GM21515 (cell line): Measurements from ENCODE around the gene NELFB.

Experiments
- ATAC-seq: cut with Tn5 transposase; IDR thresholded peaks from one replicate; pipeline ENCODE4 v1.9.1; 2021; ENCODE audit not compliant: unreplicated experiment

Gene NELFB

DNA sequence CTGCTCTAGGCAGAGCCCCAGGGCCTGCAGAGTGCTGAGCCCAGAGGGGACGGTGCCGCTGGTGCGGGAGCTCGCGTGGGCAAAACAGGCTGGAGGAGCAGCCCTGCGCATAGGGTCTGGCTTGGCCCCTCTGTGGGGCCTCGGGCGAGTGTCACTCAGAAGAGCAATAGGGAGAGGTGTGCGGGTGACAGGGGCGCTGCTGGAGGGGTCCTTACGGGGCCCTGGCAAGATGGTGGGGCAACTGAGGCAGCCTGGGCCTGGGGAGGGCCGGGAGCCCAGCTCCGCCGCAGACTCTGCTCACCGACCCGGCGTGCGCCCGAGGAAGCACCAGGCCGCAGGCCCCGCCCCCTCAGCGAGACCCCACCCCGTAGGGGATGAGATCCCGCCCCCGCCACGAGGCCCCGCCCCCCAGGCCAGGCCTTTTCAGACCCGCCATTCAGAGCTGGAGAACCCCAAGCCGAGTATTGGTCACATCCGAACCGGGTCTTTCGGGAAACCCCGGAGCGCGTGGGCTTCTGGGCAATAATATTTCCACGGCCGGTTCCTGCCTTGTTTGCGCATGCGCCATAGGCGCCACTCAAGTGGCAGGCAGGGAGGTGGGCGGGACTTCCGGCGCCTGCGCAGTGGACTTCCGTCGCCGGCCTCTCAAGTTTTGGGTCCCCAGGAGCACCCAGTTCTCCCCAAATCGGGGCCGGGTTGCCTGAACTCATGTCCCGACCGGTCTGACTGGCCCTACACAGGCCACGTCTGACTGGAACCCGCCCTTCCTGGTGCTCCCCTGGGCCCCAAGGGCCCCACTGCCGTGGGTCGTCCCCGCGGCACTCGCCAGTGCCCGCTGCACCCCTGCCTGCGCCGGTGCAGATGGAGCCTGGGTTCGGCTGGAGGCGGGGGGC lies 31.8 kb upstream of the NELFB start:
- ATAC-seq = peak; percentile 63

- ATAC-seq = no peak
Measured at GRCh38 chr9:137224830-137225694, 30.1 kb upstream of the NELFB start, which contains the start of gene CYSRT1. TSS of gene CYSRT1 (plus strand) at chr9:137225174. CDS start at chr9:137225622, 448 bp downstream.

DNA sequence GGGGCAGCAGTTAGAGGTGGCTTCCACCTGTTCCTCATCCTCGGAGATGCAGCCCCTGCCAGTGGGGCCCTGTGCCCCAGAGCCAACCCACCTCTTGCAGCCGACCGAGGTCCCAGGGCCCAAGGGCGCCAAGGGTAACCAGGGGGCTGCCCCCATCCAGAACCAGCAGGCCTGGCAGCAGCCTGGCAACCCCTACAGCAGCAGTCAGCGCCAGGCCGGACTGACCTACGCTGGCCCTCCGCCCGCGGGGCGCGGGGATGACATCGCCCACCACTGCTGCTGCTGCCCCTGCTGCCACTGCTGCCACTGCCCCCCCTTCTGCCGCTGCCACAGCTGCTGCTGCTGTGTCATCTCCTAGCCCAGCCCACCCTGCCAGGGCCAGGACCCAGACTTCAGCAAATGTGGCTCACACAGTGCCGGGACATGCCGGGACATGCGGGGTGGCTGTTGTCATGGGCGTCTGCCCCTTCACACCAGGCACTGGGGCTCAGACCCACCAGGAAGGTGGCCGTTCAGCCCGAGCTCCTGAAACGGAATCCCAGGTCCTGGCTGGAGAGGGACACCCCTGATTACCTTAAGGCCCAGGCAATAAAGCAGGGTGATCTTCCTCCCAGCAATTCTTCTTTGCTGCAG lies 29.3 kb upstream of the NELFB start:
- no peak for ATAC-seq

GRCh38 chr9:137226338-137227053 lies 28.6 kb upstream of the NELFB start:
- ATAC-seq = no peak

- no peak for ATAC-seq
Measured at GRCh38 chr9:137227054-137227852, 27.9 kb upstream of the NELFB start, which contains the start of gene RNF224. TSS of gene RNF224 (plus strand) at chr9:137227502. CDS start at chr9:137228336, 834 bp downstream.

DNA sequence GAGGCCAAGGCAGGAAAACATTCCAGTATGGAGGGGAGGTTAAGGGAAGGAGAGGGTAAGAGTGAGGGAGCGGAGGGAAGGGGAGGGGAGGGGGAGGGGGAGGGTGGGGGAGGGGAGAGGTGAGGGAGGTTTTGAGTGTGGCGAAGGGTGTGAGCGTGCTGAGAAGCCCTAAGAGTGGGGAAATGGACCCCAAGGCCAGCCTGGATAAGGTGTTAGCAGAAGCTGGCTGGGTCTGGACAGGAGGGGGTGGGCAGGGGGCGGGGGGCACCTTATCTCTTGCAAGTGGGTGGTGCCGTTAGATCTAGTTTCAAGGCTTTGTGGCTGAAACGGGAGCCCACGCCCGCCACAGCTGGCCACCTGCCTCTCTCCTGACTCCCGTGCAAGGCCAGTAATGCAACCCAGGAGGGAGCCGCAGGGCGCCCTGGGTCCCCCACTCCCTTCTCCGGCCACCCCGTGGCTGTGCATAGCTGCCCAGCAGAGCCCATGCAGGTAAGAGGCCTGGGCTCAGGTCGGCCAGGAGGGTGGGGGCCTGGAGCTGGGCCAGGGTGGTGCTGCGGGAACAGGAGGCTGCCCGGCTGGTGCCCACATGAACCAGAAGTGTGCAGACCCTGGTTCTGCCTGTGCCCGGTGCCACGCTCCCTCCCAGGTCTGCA lies 27.1 kb upstream of the NELFB start:
- ATAC-seq = no peak

- no peak for ATAC-seq
Measured at GRCh38 chr9:137228506-137228967, 26.6 kb upstream of the NELFB start.

DNA sequence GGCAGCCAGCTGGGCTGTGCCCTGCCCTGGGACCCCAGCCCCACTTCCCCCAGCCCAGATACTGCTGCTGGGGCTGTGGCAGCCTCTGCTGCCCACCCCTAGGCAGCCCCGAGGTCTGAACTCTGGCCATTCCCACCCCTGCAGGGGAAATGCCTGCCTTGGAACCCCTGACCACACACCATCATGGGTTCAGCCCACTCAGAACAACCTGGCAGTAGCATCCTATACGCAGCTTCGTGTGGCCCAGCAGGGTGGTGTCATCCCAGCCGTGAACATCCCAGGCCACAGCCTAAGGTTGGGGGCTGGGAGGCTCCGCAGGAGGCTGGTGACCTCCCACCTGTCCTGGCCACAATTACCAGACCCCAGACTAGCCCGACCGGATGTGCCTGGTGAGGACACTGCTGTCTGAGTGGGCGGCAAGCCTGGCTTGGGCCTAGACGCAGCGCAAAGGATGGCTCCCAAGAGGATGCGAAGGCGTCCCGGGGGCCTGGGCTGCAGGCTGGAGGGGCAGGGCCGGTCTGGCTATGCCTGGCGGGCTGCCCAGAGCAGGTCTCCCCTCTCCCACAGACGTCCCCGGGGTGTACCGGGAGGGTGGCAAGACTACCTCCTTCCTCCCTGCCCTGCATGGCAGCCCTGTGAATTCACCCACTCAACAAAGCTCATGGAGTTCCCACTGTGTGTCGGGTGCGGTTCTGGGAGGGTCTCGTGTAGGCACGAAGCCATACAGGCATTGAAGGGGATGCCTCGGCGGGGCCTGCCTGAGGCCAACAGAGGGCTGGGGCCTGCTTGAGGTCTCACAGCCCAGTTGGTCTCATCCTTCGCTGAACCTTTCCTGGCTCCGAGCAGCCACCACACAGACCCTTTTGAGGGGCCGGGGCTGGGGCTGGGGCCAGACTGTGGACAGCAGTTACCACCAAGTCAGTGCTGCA lies 25.9 kb upstream of the NELFB start:
- ATAC-seq = no peak

GRCh38 chr9:137229903-137230704 lies 25.0 kb upstream of the NELFB start:
- ATAC-seq = no peak

- ATAC-seq = no peak
Measured at GRCh38 chr9:137230705-137231371, 24.3 kb upstream of the NELFB start, which contains the start of gene SLC34A3. TSS of gene SLC34A3 (plus strand) at chr9:137230901. CDS start at chr9:137231703, 802 bp downstream.

DNA sequence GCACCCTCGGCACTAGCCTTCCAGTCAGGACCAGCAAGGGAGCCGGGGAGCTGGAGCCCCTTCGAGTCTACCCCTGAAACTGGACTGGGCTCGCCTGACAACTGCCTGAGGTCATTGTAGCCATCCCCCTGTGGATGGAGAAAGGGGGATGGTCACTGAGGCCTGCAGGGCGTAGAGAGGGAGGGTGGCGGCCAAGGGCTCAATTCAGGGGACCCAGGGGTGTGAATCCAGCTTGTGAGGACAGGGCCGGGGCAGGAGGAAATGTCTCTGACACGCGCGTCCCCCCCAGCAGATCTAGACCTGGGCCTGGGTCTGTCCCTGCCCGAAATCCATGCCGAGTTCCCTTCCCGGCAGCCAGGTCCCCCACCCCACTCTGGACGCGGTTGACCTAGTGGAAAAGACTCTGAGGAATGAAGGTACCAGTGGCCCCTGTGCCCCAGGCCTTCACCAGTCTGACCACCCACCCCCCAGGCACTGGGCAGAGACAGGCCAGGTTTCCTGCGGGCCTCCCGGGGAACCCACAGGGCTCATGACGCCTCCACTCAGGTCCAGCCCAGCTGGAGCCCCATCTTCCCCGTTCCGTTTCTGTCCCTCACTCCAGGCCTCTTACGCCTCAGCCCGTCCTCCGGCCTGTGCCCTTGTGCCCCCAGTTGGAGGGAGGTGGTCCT lies 23.6 kb upstream of the NELFB start:
- ATAC-seq = no peak

DNA sequence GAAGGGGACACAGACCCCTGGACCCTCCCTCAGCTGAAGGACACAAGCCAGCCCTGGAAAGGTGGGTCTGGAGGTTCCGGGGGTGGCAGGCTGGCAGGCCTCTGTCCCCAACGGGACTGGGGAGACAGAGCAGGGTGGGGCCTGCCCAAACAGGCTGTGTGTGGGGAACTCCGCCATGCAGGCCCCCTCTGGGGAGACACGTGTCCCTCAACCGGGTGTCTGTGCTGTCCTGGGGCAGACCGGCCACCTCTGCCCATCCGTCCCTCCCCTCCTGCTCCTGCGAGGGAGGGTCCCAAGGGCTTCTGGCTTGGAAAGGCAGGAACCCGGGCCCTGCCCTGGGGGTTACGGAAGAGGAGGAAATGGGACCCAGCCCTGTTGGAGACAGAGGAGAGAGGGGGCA lies 23.0 kb upstream of the NELFB start:
- no peak for ATAC-seq

GRCh38 chr9:137232510-137232909 lies 22.6 kb upstream of the NELFB start:
- ATAC-seq = no peak

DNA sequence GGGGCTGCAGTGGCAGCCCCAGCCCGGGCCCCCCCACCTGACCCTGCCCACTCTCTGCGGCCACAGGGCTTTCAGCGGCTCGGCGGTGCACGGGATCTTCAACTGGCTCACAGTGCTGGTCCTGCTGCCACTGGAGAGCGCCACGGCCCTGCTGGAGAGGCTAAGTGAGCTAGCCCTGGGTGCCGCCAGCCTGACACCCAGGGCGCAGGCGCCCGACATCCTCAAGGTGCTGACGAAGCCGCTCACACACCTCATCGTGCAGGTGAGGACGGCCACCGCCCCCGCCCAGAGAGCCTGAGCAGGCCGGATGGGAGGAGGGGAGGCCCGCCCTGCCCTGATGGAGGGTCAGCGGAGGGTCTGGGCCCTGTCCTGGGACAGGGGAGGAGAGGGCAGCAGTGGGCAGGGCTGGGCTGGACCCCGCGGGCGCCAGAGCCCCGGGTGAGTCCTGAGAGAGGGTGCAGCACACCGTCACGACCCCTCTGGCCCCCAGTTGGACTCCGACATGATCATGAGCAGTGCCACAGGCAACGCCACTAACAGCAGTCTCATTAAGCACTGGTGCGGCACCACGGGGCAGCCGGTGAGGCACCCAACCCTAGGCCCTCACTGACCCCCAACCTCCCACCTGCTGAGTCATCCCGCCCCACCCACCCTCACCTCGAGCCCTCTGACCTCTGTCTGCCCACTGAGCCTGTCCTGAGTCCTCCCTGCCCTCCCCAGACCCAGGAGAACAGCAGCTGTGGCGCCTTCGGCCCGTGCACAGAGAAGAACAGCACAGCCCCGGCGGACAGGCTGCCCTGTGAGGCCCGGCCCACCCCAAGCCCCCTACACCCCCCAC lies 21.8 kb upstream of the NELFB start:
- ATAC-seq = no peak

DNA sequence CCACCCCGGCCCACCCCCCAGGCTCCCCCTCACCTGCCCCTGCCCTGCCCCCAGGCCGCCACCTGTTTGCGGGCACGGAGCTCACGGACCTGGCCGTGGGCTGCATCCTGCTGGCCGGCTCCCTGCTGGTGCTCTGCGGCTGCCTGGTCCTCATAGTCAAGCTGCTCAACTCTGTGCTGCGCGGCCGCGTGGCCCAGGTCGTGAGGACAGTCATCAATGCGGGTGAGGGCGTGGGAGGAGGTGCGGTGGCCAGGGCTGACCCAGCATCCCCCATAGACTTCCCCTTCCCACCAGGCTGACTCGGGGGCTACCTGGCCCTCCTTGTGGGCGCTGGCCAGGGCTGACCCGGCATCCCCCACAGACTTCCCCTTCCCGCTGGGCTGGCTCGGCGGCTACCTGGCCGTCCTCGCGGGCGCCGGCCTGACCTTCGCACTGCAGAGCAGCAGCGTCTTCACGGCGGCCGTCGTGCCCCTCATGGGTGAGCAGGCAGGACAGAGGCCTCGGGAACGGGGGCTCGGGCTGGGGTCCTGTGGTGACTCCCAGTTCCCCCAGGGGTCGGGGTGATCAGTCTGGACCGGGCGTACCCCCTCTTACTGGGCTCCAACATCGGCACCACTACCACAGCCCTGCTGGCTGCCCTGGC lies 21.0 kb upstream of the NELFB start:
- no peak for ATAC-seq
